GM18870 (cell line): Measurements from ENCODE around the gene KCNQ1OT1.

ENCODE experiments used
- ATAC-seq: cut with Tn5 transposase; IDR thresholded peaks from one replicate; pipeline ENCODE4 v1.9.1; 2021; ENCODE audit warnings: moderate library complexity; ENCODE audit not compliant: unreplicated experiment

Gene KCNQ1OT1

DNA sequence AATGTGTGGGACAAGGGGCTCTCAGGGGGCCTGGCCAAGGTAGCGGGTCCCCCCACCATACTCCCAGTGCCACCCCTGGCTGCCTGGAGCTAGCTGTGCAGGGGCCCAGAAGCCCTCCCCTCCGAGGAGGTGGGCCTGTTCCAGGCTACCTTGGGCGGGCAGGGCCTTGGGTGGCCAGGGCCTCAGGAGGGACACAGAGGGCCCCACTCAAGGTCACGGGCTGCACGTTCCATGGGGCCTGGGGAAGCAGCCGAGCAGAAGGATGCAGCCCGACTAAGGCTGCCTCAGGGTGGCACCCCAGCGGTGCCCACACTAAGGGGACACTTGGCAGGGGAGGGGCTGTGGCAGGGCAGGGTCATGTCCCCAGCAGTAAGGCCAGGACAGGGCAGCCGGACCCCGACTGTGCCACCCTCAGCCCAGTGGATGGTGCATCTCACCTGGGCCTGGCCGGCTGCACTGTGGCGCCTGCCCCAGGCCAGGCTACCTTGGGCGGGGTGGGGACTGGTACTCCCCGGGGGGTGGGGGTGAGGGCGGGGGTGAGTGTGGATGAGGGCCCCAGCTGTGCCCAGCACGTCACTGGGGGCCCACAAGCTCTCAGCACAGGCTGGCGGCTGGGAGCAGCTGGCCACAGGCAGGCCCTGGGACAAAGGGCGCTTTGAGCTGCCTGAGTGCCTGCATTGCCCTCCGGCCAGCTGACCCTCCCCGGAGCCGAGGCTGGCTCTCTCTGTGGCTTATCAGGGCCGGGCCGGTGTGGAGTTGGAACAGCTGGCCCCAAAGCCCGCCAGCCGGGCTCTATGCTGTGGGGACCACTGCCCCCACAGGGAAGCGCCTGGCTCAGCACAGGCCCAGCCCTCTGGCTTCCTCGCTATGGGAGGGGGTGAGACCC lies 137.9 kb downstream of the KCNQ1OT1 start:
- ATAC-seq, result no peak

DNA sequence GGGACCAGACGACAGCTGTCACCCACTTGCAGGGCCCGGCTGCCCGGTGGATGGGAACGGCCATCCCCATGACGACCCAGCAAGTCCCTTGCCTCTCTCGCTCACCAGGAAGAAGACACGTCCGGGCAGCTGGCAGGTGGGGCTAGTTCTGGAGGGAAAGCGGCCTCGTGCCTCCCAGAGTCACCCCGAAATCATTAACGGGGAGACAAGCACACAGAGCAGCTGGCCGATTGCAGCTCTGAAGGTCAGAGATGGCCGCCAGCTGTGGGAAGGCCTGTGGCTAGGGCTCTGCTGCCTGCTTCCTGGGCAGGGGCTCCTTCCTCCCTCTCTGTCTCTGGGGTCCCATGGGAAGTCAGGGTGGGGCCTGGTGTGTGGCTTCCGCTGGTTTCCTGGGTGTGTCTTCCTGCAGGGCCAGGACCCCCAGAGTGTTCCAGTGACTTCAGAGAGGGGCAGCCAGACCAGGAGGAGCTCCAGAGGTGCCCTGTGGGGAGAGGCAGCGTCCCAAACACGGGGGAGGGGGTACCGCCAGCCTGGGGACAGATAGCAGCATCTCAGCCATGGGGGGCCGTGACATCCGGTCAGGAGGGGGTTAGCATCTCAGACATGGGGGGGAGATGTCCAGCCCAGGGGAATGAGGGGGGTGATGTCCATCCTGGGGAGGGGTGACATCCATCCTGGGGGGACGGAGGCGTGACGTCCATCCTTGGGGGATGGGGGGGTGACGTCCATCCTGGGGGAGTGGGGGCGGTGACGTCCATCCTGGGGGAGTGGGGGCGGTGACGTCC lies 140.1 kb downstream of the KCNQ1OT1 start:
- no peak for ATAC-seq

GRCh38 chr11:2558861-2559526 lies 140.8 kb downstream of the KCNQ1OT1 start:
- ATAC-seq, result no peak

GRCh38 chr11:2558397-2558796 lies 141.4 kb downstream of the KCNQ1OT1 start:
- no peak for ATAC-seq
